OCI-LY3 (cell line): ENCODE results near the gene RPRD2.

Experiments
- H2AFZ ChIP-seq: fragments of 200-600, 300-600 bp; shearing (Covaris generic); 2 replicates; pipeline ENCODE4 v1.6.0; 2014; ENCODE audit warnings: antibody characterized with exemption, low read depth, low read length
- H3K27ac ChIP-seq: fragments of 200-600, 300-600 bp; sonication (generic); 2 replicates; pipeline ENCODE4 v1.5.1; 2014; ENCODE audit warnings: mild to moderate bottlenecking, low read length, moderate library complexity, mixed read lengths
- H3K27me3 ChIP-seq: fragments of 200-600, 300-600 bp; sonication (generic); 2 replicates; pipeline ENCODE4 v1.6.1; 2014; ENCODE audit warnings: low read depth, low read length, mixed read lengths
- H3K36me3 ChIP-seq: fragments of 200-600, 300-600 bp; sonication (generic); replicated peaks from 2 replicates; pipeline ENCODE3; 2014; ENCODE audit warnings: low read depth, low read length, mixed read lengths
- H3K4me1 ChIP-seq: fragments of 300-600, 200-600 bp; sonication (generic); 2 replicates; pipeline ENCODE4 v1.6.1; 2014; ENCODE audit warnings: low read length, mixed read lengths
- H3K4me2 ChIP-seq: fragments of 200-600, 300-600 bp; sonication (generic); 2 replicates; pipeline ENCODE4 v1.6.1; 2014; ENCODE audit warnings: low read length, mixed read lengths
- H3K4me3 ChIP-seq: fragments of 300-600, 200-600 bp; sonication (generic); 2 replicates; pipeline ENCODE4 v1.5.1; 2014; ENCODE audit warnings: antibody characterized with exemption, mild to moderate bottlenecking, low read length, moderate library complexity
- H3K79me2 ChIP-seq: fragments of 300-600, 200-600 bp; shearing (Covaris generic); 2 replicates; pipeline ENCODE4 v1.6.1; 2014; ENCODE audit warnings: mild to moderate bottlenecking, low read length, mixed read lengths
- H3K9ac ChIP-seq: fragments of 300-600, 200-600 bp; shearing (Covaris generic); 2 replicates; pipeline ENCODE4 v1.6.0; 2014; ENCODE audit warnings: mild to moderate bottlenecking, low read length, moderate library complexity
- H3K9me3 ChIP-seq: fragments of 200-600, 300-600 bp; shearing (Covaris generic); 2 replicates; pipeline ENCODE4 v1.6.1; 2014; ENCODE audit warnings: low read length, mixed read lengths; ENCODE audit not compliant: insufficient read depth
- H4K20me1 ChIP-seq: fragments of 200-600, 300-600 bp; sonication (generic); 2 replicates; pipeline ENCODE4 v1.6.1; 2016; ENCODE audit warnings: low read length, mixed read lengths; ENCODE audit not compliant: insufficient read depth
- CTCF ChIP-seq: fragments of 200-600, 300-600 bp; sonication (generic); IDR thresholded peaks from 2 replicates; pipeline ENCODE4 v1.5.1; 2014; ENCODE audit warnings: antibody characterized with exemption, low read length, low read depth
- EZH2phosphoT487 ChIP-seq: fragments of 200-600 bp; shearing (Covaris generic); IDR thresholded peaks from 2 replicates; pipeline ENCODE4 v1.6.1; 2018; ENCODE audit warnings: antibody characterized with exemption, mixed run types, low read depth

Gene RPRD2

GRCh38 chr1:150464422-150464826 is 100.5 kb downstream of the RPRD2 start:
- no peaks in the 10 kb centered on the region for H3K27me3 ChIP-seq
- H4K20me1 ChIP-seq, result no peaks in the 10 kb centered on the region
- peaks cover 6% of the 10 kb centered on the region for H3K4me1 ChIP-seq
- H3K79me2 ChIP-seq, result no peaks in the 10 kb centered on the region
- H3K27ac ChIP-seq, result no peak overlapping the region
- no peaks in the 10 kb centered on the region for H3K9me3 ChIP-seq
- H2AFZ ChIP-seq, result no peak overlapping the region
- H3K4me2 ChIP-seq, result no peak overlapping the region
- H3K36me3 ChIP-seq, result peaks cover 13% of the 10 kb centered on the region
- TF ChIP-seq EZH2phosphoT487 (no peak), CTCF (peak; percentile 84)
- no peak overlapping the region for H3K4me3 ChIP-seq
- no peak overlapping the region for H3K9ac ChIP-seq

GRCh38 chr1:150466964-150467363 is 103.0 kb downstream of the RPRD2 start:
- TF ChIP-seq CTCF (no peak), EZH2phosphoT487 (no peak)
- no peak overlapping the region for H3K9ac ChIP-seq
- no peaks in the 10 kb centered on the region for H3K27me3 ChIP-seq
- no peak overlapping the region for H3K4me3 ChIP-seq
- peaks cover 26% of the 10 kb centered on the region for H3K36me3 ChIP-seq
- H3K27ac ChIP-seq, result no peak overlapping the region
- H3K4me1 ChIP-seq, result no peaks in the 10 kb centered on the region
- no peaks in the 10 kb centered on the region for H3K9me3 ChIP-seq
- H3K4me2 ChIP-seq, result no peak overlapping the region
- no peaks in the 10 kb centered on the region for H4K20me1 ChIP-seq
- H3K79me2 ChIP-seq, result no peaks in the 10 kb centered on the region
- H2AFZ ChIP-seq, result no peak overlapping the region

- Histone ChIP-seq H3K36me3 (peaks cover 34% of the 10 kb centered on the region), H3K9ac (no peak overlapping the region)
Measured at GRCh38 chr1:150469291-150469690, 105.3 kb downstream of the RPRD2 start.

GRCh38 chr1:150472601-150473200 is 108.8 kb downstream of the RPRD2 start:
- Histone ChIP-seq H3K36me3 (peaks cover 24% of the 10 kb centered on the region), H4K20me1 (no peaks in the 10 kb centered on the region), H3K4me3 (no peak overlapping the region), H3K4me2 (no peak overlapping the region), H3K79me2 (no peaks in the 10 kb centered on the region), H3K27me3 (no peaks in the 10 kb centered on the region), H3K27ac (no peak overlapping the region), H3K9me3 (no peaks in the 10 kb centered on the region), H3K4me1 (no peaks in the 10 kb centered on the region), H3K9ac (no peak overlapping the region), H2AFZ (no peak overlapping the region)
- no peak for TF ChIP-seq EZH2phosphoT487
- no peak for TF ChIP-seq CTCF

More at GRCh38 chr1:150469291-150469690, 105.3 kb downstream of the RPRD2 start:
- Histone ChIP-seq H4K20me1 (no peaks in the 10 kb centered on the region), H3K27ac (no peak overlapping the region), H3K27me3 (no peaks in the 10 kb centered on the region), H3K4me3 (no peak overlapping the region), H3K79me2 (no peaks in the 10 kb centered on the region), H3K4me1 (no peaks in the 10 kb centered on the region), H3K9me3 (no peaks in the 10 kb centered on the region), H3K4me2 (no peak overlapping the region), H2AFZ (no peak overlapping the region)
- TF ChIP-seq CTCF (no peak), EZH2phosphoT487 (no peak)
